Measurements from ENCODE around the gene PLEKHG3.
"Not testable (repeated sequence)": the region's sequence is repeated elsewhere in the genome, so short reads cannot be mapped to it uniquely, and the experiment has no call there.

Gene PLEKHG3

DNA sequence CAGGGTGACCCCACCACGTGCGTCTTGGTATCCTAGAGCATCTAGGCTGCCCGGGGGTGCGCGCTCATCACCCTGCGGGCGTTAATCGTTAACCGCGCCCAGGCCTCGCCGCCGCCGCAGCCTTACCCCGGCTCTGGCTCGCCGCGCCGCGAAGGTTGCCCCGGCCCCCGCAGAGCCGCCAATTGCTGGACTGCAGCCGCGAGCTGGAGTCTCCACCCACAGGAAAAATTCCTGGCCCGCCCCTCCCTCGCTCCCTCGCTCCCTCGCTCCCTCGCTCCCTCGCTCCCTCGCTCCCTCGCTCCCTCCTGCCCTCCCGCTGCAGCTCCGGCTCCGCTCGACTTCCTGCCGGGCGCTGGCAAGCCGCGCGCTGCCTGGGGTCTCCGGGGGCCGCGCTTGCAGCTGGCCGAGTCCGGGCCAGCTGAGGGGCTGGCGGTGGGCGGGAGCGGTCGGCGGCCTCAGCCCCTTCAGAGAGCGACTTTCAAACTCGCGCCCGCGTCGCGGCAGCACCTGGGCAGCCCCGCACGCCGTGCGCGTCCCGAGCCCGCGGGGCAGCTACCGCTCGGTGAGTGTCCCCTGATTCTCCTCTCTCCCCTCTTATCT lies at the start of gene PLEKHG3:
PLEKHG3 (plus strand) TSS at position 282 of the 600 bp plus-strand sequence. CDS start 23,208 bp downstream, outside the sequence.
- DNase-seq = peak; percentile 72

DNA sequence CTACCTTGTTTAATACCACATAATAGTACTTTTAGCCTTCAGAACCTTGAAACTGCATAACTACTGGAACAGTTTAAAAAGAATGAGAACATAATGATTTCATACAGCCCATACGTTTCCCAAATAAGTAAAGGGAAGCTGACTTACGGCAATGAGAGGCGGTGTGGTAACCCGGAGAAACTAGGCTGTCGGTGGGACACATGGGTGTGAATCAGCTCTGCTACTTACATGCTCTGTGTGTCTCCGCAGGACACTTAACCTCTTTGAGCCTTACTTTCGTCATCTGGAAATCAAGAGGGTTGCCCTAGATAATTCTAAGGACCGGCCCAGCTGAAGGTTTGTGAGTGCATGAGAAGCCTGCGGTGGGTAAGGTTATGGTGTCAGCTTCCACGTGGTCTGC lies 49.3 kb upstream of the PLEKHG3 start:
- no peak for DNase-seq

DNA sequence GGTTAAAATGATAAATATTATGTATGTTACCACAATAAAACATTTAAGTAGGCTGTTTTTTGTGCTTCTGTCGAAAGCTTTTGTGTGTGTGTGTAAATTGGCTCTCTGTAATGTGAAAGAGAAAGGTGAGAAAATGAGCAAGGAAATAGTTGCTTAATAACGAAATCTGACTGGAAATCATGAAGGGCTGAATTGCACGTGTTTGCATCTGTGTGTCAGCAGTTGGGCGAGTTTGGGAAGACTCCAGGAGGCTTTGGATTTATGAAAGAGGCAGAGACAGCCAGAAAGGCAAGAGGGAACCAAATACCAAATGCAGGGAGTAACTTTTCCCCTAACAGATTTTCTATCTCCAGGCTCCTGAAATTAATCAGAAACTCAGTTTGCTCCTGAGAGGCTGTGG lies 47.2 kb upstream of the PLEKHG3 start:
- no peak for DNase-seq

DNA sequence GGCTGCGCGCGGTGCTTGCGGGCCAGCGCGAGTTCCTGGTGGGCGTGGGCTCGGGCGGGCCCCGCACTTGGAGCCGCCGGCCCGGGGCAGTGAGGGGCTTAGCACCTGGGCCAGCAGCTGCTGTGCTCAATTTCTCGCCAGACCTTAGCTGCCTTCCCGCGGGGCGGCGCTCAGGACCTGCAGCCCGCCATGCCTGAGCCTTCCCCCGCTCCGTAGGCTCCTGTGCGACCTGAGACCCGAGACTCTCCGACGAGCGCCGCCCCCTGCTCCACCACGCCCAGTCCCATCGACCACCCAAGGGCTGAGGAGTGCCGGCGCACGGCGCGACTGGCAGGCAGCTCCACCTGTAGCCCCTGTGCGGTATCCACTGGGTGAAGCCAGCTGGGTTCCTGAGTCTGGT lies 46.0 kb upstream of the PLEKHG3 start:
- DNase-seq = no peak

DNA sequence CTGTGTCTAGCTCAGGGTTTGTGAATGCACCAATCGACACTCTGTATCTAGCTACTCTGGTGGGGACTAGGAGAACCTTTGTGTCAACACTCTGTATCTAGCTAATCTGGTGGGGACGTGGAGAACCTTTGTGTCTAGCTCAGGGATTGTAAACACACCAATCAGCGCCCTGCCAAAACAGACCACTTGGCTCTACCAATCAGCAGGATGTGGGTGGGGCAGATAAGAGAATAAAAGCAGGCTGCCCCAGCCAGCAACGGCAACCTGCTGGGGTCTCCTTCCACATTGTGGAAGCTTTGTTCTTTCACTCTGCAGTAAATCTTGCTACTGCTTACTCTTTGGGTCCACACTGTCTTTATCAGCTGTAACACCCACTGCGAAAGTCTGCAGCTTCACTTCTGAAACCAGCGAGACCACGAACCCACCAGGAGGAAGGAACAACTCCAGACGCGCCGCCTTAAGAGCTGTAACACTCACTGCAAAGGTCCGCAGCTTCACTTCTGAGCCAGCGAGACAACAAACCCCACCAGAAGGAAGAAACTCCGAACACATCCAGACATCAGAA lies 45.4 kb upstream of the PLEKHG3 start:
- DNase-seq = not testable (repeated sequence)

DNA sequence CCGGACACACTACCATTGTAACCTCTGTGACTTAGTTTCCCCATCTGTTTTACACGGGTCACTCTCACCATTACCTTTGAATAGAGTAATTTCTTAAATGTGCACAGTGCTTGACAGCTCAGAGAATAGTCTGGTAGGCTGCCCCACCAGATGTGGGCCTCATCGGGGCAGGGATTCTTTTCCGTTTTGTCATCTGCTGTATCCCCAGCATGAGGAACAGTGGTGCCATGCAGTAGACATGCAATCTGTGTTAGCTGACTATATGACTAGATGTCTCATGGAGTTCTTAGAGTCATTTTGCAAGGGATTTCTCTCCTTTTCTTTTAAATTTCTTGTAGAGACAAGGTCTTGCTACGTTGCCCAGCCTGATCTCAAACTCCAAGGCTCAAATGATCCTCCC lies 44.9 kb upstream of the PLEKHG3 start:
- DNase-seq = no peak

DNA sequence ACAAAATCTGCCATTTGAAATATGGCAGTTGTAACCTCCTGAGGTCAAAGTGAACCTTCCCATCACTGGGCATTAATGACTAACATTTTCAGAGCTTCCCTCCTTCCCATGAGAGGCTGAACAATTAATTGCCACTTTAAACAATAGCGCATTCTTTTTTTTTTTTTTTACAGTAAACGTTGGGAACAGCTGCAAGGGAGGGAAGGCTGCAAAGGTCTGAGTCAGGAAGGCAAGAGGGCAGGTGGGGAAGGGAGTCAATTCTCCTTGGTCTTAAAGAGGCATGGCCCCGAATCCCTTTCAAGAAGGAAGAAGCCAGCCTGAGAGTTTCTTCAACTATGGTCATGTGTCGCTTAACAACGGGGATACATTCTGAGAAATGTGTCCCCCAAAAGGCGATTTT lies 41.0 kb upstream of the PLEKHG3 start:
- DNase-seq = no peak

DNA sequence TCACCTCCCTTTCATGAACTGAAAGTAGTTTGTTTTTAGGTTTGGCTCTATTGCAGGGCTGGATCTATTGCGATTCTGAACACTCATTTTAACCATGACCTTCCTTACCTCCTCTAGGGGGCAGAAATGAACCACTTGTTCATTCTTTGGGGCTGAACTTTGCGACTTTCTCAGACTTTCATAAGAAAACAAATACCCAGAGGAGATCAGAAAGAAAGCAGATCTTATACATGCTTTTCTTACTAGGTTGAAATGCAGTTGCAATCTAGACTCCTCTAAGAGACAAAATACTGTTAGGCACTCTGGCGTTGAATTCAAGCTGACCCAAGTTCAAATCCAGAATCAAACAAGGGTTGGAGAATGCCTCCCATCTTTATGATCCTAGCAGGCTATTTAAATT lies 32.6 kb upstream of the PLEKHG3 start:
- DNase-seq = peak; percentile 32

DNA sequence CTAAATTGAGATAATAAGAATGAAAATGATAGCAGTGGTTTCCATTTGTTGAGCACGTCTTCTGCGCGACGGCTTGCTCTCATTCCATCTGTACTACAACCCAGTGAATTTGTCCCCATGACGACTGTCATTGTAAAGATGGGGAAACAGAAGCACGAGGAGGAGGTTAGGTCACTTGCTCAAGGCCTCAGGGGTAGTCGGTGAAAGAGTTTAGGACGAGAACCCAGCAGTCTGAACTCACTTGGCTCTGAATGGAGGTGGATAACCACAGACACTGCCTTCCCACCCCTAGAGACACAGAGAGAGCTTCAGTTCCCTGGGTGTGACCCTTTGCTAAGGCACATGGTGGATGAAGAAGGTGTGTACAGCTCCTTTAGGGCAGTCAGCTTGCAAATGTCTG lies 30.9 kb upstream of the PLEKHG3 start:
- DNase-seq = no peak

DNA sequence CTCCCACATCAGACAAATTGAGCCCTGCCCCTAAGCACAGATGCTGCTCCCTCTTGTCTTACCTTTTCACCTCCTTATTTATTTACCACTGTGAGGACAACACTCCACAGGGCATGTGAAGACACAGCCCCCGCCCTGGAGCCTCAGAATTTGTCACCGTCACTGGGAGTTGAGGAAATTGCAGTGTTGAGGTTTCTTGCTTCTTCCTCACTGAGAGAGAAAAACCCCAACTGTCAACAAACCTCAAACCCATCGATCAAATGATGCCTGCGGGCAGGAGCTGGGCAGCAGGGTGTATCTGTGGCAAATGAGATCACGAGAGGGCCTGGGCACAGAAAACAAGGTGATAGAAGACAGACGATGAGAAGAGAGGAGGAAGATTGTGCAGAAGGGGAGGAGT lies 30.5 kb upstream of the PLEKHG3 start:
- no peak for DNase-seq

DNA sequence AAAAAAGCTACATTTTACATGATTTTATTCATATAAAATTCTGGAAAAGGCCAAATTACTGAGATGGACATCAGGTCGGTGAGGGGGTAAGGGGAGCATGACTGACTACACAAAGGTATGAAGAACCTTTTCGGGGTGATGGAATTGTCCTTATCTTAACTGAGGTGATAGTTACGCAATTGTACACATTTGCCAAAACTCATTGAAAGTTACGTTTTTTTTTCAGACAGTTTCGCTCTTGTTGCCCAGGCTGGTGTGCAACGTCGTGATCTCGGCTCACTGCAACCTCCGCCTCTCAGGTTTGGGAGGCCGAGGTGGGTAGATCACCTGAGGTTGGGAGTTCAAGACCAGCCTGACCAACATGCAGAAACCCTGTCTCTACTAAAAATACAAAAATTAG lies 29.4 kb upstream of the PLEKHG3 start:
- no peak for DNase-seq

DNA sequence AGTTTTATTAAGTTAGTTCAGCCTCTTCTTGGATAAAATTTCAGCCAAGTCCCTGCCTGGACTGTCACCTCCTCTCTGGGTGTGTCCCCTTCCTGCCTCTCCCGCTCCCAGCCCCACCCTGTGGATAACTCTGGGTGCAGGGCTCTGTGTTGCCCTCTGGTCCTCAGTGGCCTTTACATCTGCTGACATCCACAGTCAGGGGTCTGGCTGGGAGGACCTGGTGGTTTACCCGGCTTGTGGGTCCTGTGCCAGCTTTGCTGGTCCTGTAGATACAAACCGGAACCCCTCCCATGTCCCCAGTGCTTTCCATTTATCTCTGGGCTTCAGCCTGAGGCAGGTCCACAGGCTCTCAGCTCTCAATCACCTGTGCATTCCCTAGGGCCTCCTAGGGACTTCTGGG lies 28.9 kb upstream of the PLEKHG3 start:
- no peak for DNase-seq

DNA sequence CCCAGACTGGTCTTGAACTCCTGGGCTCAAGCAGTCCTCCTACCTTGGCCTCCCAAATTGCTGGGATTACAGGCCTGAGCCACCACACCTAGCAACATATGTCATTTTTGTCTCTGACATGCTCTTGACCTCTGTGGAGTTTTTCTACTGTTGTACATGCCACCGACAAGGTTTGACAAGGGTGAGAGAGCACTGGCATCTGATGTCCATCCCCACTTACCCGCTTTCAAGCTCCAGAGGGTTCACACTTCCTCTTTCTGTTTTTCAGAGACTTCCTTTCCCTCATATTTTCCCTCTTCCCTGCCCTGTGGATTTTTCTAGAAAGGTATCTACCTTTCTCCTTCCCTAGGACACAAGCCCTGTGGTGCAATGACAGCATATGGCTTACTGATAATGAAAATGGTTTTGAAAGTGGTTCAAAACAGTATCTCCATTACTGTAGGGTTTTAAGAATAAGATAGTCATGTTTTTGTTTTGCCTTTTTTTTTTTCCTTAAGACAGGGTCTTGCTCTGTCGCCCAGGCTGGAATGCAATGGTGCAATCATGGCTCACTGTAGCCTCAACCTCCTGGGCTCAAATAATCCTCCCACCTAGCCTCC lies 27.7 kb upstream of the PLEKHG3 start:
- no peak for DNase-seq

DNA sequence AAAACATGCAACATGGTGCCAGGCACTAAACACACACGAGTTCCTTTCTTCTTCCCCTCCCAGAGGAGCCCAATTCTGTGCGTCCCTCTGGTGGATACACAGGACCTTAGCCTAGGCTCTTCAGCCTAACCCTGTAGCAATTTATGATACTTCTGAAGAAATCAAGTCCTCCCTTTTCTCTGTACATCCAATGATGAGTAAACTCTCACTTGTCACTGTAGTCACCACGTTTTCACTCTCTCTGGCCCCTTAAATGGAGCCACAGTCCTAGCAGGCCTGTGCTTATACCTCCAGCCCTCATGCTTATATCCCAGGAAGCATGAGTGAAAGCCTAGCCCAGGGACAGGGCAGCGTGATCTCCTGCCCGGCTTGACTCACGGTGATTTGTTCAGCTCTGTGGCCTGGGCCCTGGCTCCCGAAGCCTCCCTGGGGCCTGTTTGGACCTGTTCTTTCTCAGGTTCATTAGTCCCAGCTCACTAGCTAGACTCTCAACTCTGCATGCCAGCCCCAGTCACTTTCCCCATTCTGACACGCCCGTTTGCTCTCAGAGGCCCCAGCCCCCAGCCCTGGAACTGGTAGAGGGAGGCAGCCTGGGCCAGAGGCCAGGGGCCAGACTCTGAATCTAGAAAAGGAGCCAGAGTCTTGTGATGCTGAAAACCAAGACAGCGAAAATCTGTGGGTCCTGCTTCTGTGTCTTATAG lies 24.1 kb upstream of the PLEKHG3 start:
- DNase-seq = no peak

DNA sequence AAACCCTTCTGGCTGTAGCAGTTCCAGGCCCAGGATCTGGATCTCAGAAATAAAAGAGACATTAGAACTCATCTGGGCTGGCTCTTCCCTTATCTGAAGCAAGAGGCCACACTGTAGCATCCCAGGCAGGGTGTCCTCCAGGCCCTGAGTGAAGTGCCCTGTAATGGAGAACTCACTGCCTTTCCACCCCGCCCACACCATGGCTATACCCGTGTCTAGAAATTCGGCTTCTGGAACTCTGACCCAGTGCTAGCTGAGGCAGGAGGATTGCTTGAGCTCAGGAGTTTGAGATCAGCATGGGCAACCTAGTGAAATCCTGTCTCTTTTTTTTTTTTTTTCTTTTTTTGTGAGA lies 23.5 kb upstream of the PLEKHG3 start:
- DNase-seq = no peak

DNA sequence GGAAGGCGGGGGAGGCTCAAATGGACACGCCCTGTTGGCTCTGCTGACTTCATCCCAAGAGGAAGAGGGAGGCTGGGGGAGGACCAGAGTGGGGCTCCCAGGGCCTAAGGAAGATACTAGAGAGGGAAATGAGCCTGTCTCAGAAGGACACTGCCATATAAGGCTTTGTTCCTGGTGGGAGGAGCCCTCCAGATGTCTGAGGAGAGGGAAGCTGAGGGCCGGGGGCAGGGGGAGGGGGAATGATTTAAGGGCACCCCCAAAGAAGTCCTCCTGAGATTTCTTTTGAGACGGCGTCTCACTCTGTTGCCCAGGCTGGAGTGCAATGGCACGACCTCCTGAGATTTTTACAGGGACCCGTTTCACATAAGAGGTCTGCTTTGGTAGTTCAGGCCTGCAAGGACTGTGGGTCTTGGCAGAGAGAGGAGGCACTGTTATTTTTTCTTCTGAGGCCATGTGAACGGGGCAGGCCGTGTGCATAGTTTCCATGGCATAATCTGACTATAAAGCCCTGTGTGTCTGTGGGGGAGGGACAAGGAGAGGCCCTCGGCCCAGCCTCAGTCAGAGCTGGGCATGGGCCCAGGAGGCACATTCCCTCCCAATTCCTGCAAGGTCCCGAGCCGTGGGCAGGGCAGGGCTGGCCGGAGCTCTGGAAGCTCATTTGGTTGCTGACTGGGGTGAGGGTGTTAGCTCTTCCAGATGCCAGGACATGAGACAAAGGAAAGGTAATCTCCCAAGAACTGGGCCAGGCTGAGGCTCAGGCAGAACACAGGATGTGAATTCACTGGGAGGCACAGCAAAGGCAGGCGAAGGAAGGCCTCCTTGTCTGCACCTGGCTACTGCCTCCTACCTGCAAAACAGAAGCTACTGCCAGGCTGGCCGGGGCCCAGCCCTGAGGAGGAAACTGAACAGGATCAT lies 22.2 kb upstream of the PLEKHG3 start:
- no peak for DNase-seq

DNA sequence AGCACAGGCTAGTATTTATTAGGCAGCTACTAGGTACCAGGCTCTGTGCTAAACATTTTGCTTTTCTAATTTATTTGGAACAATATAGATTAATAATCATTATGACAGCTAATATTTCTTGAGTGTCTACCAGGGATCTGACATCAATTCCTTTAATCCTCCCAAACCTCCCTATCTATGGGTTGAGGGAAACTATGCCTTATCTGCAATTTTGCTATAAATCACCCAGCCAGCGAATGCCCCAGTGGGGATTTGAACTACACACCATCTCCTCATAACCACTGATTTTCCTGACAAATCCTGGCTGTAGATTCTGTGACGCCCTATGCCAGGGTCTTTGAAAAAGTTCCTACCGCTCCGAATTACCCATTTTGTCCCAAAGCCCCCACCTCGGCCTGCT lies 21.4 kb upstream of the PLEKHG3 start:
- DNase-seq = no peak

DNA sequence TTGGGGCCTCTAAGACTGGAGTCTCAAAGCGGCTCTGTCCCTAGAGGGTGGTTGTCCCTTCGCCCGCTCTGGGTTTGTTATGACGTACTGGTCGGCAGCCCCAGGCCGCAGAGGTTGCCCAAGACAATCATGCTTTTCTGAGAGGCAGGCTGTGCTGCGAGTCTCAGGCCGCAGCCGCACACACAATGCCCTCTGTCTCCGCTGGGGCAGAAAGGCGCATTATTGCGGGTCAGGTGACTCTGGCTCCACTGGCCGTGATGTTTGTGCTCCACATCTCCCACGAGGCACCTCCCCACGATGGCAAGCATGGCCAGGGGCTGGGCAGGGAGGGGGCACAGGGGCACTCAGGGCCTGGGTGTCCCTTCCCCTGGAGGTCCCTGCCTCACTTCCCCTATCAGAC lies 21.0 kb upstream of the PLEKHG3 start:
- no peak for DNase-seq

DNA sequence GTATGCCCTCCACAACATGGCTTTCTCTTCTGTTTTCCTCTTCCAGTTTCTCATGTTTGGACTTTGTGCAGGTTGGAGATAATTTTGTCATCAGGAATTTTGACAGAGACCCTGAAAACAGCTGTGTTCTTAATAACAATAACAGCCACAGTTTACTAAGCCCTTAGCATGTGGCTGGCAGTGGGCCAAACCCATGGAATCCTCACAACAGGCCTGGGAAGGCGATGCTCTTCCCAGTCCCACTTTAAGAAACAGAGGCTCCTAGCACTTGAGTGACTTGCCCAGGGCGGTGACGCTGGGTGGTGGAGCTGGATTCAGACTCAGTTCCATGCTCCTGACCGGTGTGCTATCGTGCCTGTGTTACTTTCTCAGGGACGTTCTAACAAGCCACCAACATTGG lies 20.1 kb upstream of the PLEKHG3 start:
- DNase-seq = no peak

DNA sequence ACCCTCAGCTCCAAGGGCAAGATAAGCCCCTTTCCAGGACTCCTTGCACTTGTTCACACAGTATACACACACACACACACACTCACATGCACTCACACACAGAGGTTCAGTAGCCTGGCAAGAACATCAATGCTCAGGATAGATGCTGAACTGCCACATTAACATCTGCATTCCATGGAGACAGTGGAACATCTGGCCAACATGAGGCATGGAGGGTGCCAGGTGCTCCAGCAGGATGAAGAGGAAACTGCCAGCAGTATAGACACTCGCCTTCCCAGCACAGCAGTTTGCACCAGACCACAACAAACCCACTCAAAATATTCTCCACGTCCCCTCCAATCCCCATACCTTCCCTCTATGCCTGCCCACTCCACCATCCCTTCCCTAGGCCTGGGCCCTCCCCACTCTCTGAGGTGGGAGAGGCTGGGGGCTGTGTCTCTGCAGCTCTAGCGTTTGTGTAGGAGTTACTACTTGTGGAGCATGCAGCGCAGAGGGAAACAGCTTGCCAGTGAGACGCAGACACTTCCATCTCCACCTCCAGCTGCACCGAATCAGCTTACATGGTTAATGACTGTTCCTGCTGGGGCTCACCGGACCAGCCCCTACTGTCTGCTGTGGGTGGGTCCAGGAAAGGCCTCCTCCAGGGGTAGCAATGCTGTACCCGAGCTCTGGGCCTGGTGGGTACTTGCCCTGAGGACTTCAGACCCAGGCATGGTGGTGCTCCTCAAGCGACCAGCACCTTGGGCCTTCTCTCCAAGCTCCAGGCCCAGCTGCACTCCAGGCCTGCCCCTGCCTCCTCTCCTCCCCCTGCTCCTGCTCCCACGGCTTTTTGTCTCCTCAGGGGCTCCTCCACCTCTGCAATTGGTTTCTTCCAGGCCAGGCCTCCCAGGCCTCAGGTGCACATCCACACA lies 18.6 kb upstream of the PLEKHG3 start:
- DNase-seq = no peak

DNA sequence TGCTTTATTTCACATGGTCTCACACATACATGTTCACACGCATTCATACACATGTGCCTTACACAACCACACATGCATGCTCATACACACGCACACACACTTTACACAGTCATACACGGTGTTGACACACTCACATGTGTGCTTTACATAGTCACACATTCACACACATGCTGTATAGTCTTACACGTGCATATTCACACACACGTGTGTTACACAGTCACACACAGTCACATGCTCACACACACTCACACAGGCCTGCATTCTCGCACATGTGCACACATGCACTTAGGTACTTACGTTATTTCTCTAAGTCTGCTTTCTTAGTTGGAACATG lies 18.0 kb upstream of the PLEKHG3 start:
- DNase-seq = no peak

DNA sequence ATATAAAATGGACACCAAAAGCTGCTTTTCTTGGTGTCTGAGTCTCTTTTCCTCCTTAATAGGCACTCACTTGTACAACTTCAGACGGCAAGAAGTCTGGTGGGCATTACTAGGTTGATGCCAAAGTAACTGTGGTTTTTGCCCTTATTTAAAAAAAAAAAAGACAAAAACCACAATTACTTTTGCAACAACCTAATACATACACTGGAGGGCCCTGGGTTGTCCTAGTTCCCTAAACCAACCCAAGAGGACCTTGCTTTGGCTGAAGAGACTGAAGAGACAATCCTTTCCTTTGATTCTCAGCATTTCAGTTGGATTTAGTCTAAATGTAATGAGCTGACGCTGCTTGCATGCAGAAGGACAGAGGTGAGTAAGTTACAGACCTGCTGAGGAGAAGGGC lies 16.2 kb upstream of the PLEKHG3 start:
- DNase-seq = no peak

All from NCI-H1092 (cell line).